AG04450 (cell line): Measurements from ENCODE around the gene RBM17. TPM values are rescaled to one million over a fixed set of nuclear protein-coding genes. Genes with fewer than 3 reads are reported as not detected.

ENCODE experiments used
- CTCF ChIA-PET: fragments of 300-600, 350-600 bp; formaldehyde crosslinking; extraction: SDS; loops from one replicate; lab custom pipeline; 2022; ENCODE audit warnings: antibody characterized with exemption, inconsistent platforms; lab: Charles Lee
- POLR2A ChIA-PET: fragments of 350-600 bp; formaldehyde crosslinking; extraction: SDS; loops from one replicate; lab custom pipeline; 2021; ENCODE audit warnings: antibody characterized with exemption, inconsistent platforms; lab: Yijun Ruan, JAX
- DNase-seq: peaks from one replicate; pipeline ENCODE4 v3.0.0-alpha.2; 2011; ENCODE audit warnings: low read depth, low spot score
- H3K27ac ChIP-seq: one replicate; pipeline ENCODE4 v1.5.1; 2012; ENCODE audit warnings: low read depth, low read length, control low read depth
- H3K27me3 ChIP-seq: one replicate; pipeline ENCODE4 v1.6.0; 2012; ENCODE audit warnings: low read length; ENCODE audit not compliant: control insufficient read depth, insufficient read depth
- H3K4me3 ChIP-seq: 2 replicates; pipeline ENCODE4 v1.5.1; 2011; ENCODE audit warnings: mild to moderate bottlenecking, low read depth, low read length, control low read depth
- H3K9me3 ChIP-seq: 2 replicates; pipeline ENCODE4 v1.5.1; 2012; ENCODE audit warnings: low read length; ENCODE audit not compliant: control insufficient read depth, insufficient read depth
- CTCF ChIP-seq: IDR thresholded peaks from 2 replicates; pipeline ENCODE4 v1.5.1; 2011; ENCODE audit warnings: low read depth, low read length, control low read depth, inconsistent platforms
- polyA plus RNA-seq: library from polyadenylated mRNA; depleted of rRNA; stranded (reverse); fragments of >200 nt; gene quantifications from 2 replicates; pipeline ENCODE4 v1.2.3, GENCODE V29; 2011

RBM17 gene
- polyA plus RNA-seq, 1 experiment = 38.9 TPM

- H3K27me3 ChIP-seq = no peaks in the 10 kb centered on the region
- no peak overlapping the region for H3K4me3 ChIP-seq
- CTCF ChIA-PET = interaction anchor here (0.9 to 1.3 kb wide), 3 partner anchors 74 to 282 kb away, joined by 3 read pairs; no protein-coding TSS in a partner anchor
- POLR2A ChIA-PET = interaction anchor here (0.8 kb wide), 1 partner anchor 15 kb away, joined by 3 read pairs; no protein-coding TSS in a partner anchor
- DNase-seq = no peak
- H3K9me3 ChIP-seq = no peaks in the 10 kb centered on the region
- H3K27ac ChIP-seq = no peak overlapping the region
- no peak for TF ChIP-seq CTCF
Observed at GRCh38 chr10:6128087-6128486, 39.3 kb downstream of the RBM17 start.

GRCh38 chr10:6128591-6129251, 39.9 kb downstream of the RBM17 start:
- TF ChIP-seq CTCF = no peak
- no peak overlapping the region for H3K4me3 ChIP-seq
- CTCF ChIA-PET = interaction anchor here (0.6 to 1.3 kb wide), 4 partner anchors 73 to 281 kb away, joined by 3 read pairs; no protein-coding TSS in a partner anchor
- H3K27me3 ChIP-seq = no peaks in the 10 kb centered on the region
- POLR2A ChIA-PET = interaction anchor here (0.8 to 1.0 kb wide), 2 partner anchors 15 to 16 kb away, joined by 3 to 5 read pairs; no protein-coding TSS in a partner anchor
- H3K27ac ChIP-seq = no peak overlapping the region
- H3K9me3 ChIP-seq = no peaks in the 10 kb centered on the region
- DNase-seq = no peak

GRCh38 chr10:6130848-6131470, 42.1 kb downstream of the RBM17 start:
- Histone ChIP-seq H3K4me3 (no peak overlapping the region), H3K9me3 (no peaks in the 10 kb centered on the region), H3K27ac (no peak overlapping the region), H3K27me3 (no peaks in the 10 kb centered on the region)
- ChIA-PET POLR2A (interaction anchor here (0.6 kb wide), 1 partner anchor 172 kb away, joined by 3 read pairs; no protein-coding TSS in a partner anchor), CTCF (interaction anchor here (0.8 to 3.5 kb wide), 3 partner anchors 20 to 271 kb away, joined by 3 to 15 read pairs (median 8); partner anchors contain the start of gene PFKFB3)
- no peak for TF ChIP-seq CTCF
- no peak for DNase-seq

- DNase-seq = no peak
- Histone ChIP-seq H3K9me3 (no peaks in the 10 kb centered on the region), H3K27ac (no peak overlapping the region), H3K4me3 (no peak overlapping the region), H3K27me3 (no peaks in the 10 kb centered on the region)
- ChIA-PET CTCF (interaction anchor here (0.7 to 1.5 kb wide), 2 partner anchors 47 to 268 kb away, joined by 3 to 7 read pairs; no protein-coding TSS in a partner anchor), POLR2A (no interaction called here)
- no peak for TF ChIP-seq CTCF
Observed at GRCh38 chr10:6133331-6134098, 44.7 kb downstream of the RBM17 start.
